Fibroblast of pulmonary artery (primary cell): Measurements from ENCODE around the gene SBF2.

Source experiments
- DNase-seq: peaks from one replicate; pipeline ENCODE4 v3.0.0-alpha.2; 2010; ENCODE audit warnings: low read depth
- H3K4me3 ChIP-seq: replicated peaks from 2 replicates; pipeline ENCODE4 v1.5.1; 2011; ENCODE audit warnings: low read depth, mild to moderate bottlenecking, control low read depth, low read length, moderate library complexity
- CTCF ChIP-seq: IDR thresholded peaks from 2 replicates; pipeline ENCODE4 v1.5.1; 2011; ENCODE audit warnings: mild to moderate bottlenecking, control low read depth, low read length, inconsistent platforms; ENCODE audit errors: missing control alignments

The SBF2 gene

GRCh38 chr11:9972989-9973388 is 321.0 kb downstream of the SBF2 start:
- H3K4me3 ChIP-seq, result no peak overlapping the region
- peak; percentile 85 for DNase-seq
- peak; percentile 76 for TF ChIP-seq CTCF

- no peak for TF ChIP-seq CTCF
- no peak overlapping the region for H3K4me3 ChIP-seq
- no peak for DNase-seq
Measured at GRCh38 chr11:9971894-9972293, 322.1 kb downstream of the SBF2 start.

GRCh38 chr11:9969068-9969467 is 325.0 kb downstream of the SBF2 start:
- no peak overlapping the region for H3K4me3 ChIP-seq
- no peak for TF ChIP-seq CTCF
- DNase-seq, result no peak

GRCh38 chr11:9962722-9963121 is 331.3 kb downstream of the SBF2 start:
- DNase-seq, result no peak
- no peak for TF ChIP-seq CTCF
- H3K4me3 ChIP-seq, result no peak overlapping the region

- no peak for DNase-seq
- H3K4me3 ChIP-seq, result no peak overlapping the region
- TF ChIP-seq CTCF, result no peak
Measured at GRCh38 chr11:9957072-9957471, 336.9 kb downstream of the SBF2 start.

- no peak overlapping the region for H3K4me3 ChIP-seq
- DNase-seq, result no peak
- no peak for TF ChIP-seq CTCF
Measured at GRCh38 chr11:9956483-9956882, 337.5 kb downstream of the SBF2 start.

GRCh38 chr11:9955391-9955790 is 338.6 kb downstream of the SBF2 start:
- H3K4me3 ChIP-seq, result no peak overlapping the region
- no peak for TF ChIP-seq CTCF
- DNase-seq, result no peak
